Activated naive CD4-positive, alpha-beta T cell treated with anti-CD3 and anti-CD28 coated beads, Interleukin-2, amount 50 U/mL, for 24 hours (primary cell): ENCODE results near the gene ULBP2.
"Not testable (repeated sequence)": the region's sequence is repeated elsewhere in the genome, so short reads cannot be mapped to it uniquely, and the experiment has no call there.

Experiments used
- H3K27ac Mint-ChIP-seq: one replicate; pipeline ENCODE4 v1.8.0; 2021; ENCODE audit warnings: mild to moderate bottlenecking, mixed read lengths
- H3K27me3 Mint-ChIP-seq: one replicate; pipeline ENCODE4 v1.8.0; 2021; ENCODE audit warnings: mixed read lengths
- H3K36me3 Mint-ChIP-seq: one replicate; pipeline ENCODE4 v1.8.0; 2021; ENCODE audit warnings: mixed read lengths
- H3K4me1 Mint-ChIP-seq: one replicate; pipeline ENCODE4 v1.8.0; 2021; ENCODE audit warnings: mixed read lengths
- H3K4me3 Mint-ChIP-seq: one replicate; pipeline ENCODE4 v1.8.0; 2021; ENCODE audit warnings: mild to moderate bottlenecking, mixed read lengths
- H3K9me3 Mint-ChIP-seq: one replicate; pipeline ENCODE4 v1.8.0; 2021; ENCODE audit warnings: mixed read lengths

ULBP2 gene

DNA sequence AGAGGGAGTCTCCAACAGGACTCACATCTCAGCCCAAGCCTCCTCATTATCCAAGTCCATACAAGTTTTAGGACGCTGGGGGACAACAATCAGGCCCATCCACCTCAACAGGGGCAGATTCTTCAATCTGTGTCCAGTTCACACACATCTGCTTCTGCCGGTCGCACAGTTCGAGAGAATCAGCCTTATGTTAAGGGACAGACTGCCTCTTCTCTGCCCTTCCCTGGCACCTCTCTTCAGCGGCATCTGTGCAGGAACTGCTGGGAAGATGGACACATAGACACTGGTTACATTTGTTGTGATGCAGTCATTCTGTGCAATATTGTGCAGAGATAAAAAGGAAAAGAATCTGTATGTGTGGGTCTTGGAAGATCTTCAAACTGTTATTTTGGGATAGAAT is 43.0 kb downstream of the ULBP2 start:
- Mint-ChIP-seq H3K4me1 (peaks cover 4% of the 10 kb centered on the region), H3K4me3 (no peak overlapping the region), H3K9me3 (peaks cover 8% of the 10 kb centered on the region), H3K36me3 (peaks cover 3% of the 10 kb centered on the region), H3K27me3 (peaks cover 63% of the 10 kb centered on the region), H3K27ac (no peak overlapping the region)

DNA sequence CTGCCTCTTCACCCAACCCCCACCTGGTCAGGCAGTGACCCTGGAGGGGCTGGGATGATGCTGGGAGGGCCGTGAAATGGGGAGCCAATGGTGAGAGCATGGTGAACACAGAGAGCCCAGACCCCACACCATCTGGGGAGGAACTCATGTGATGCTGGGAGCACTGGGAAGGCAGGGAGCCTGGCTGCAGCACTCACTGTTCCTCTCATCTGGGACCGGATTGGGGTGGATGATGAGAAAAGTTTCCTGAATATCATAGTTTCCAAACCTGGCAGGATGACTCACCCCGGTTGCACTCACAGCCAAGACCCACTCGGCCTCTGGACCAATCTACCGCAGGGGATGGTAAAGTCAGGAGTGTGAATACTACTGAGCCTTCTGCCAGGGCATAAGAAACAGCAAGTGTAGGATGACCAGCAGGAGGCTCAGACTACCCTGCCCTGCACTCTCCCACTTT is 43.7 kb downstream of the ULBP2 start:
- Mint-ChIP-seq H3K4me3 (no peak overlapping the region), H3K4me1 (peaks cover 12% of the 10 kb centered on the region), H3K9me3 (peaks cover 8% of the 10 kb centered on the region), H3K36me3 (peaks cover 3% of the 10 kb centered on the region), H3K27me3 (peaks cover 67% of the 10 kb centered on the region), H3K27ac (no peak overlapping the region)

DNA sequence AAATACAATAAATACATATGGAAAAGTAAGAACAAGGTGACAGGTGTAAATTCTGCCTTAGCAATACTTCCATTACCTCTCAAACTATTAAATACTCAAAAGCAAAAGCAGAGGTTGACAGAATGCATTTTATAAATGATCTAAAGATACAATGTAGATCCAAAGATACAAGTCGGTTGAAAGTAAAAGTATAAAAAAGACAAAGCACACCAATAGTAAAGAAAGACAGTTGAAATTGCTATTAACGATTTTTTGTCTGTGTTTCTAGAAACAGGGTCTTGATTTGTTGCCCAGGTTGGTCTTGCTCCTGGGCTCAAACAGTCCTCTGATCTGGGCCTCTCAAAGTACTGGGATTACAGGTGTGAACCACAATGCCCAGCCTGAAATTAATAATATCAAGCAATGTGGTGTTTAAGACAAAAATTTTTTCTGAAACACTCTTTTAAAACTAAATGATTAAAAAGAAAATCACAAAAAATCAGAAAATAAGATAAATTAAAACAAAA is 45.8 kb downstream of the ULBP2 start:
- Mint-ChIP-seq H3K27me3 (peaks cover 72% of the 10 kb centered on the region), H3K4me3 (no peak overlapping the region), H3K27ac (no peak overlapping the region), H3K36me3 (peaks cover 3% of the 10 kb centered on the region), H3K4me1 (peaks cover 24% of the 10 kb centered on the region), H3K9me3 (peaks cover 8% of the 10 kb centered on the region)

DNA sequence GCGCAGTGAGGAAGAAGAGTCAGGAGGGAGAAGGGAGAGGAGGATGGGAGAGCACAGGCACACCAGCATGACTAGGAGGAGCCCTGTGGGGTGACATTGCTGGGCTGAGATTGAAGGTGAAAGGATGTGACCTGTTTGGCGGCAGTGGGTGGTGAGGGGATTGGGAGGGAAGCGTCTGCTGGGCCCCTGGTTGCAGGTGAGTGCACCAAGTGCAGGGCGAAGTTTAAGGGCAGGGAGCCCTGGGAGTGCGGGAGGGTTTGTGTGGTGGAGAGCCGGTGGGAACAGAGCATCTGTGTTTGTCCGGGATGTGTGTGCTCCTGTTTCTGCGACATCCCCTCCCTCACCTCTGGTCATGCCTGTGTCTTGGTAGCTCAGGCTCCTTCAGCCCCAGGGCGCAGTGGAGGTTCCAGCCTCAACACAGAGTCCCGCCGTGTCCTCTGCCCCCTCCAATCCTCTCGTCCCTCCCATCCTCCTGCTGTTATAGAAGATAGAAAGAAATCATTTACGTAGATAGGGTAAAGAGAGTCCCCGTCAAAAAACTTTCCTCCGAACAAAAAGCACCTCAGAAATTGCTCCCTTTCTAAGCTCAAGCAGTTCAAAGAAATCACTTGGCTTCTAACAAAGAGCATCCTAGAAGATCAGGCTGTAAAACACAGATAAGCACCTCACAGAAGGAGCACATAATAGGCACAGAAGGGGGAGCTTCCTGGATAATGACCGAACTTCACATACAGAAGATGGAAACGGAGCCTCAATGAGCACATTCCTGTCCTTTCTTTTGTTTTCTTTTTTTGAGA is 46.9 kb downstream of the ULBP2 start:
- no peak overlapping the region for H3K27ac Mint-ChIP-seq
- peaks cover 24% of the 10 kb centered on the region for H3K4me1 Mint-ChIP-seq
- peaks cover 8% of the 10 kb centered on the region for H3K9me3 Mint-ChIP-seq
- H3K36me3 Mint-ChIP-seq: peaks cover 3% of the 10 kb centered on the region
- H3K4me3 Mint-ChIP-seq: peak overlapping the region; percentile 24
- peaks cover 76% of the 10 kb centered on the region for H3K27me3 Mint-ChIP-seq

DNA sequence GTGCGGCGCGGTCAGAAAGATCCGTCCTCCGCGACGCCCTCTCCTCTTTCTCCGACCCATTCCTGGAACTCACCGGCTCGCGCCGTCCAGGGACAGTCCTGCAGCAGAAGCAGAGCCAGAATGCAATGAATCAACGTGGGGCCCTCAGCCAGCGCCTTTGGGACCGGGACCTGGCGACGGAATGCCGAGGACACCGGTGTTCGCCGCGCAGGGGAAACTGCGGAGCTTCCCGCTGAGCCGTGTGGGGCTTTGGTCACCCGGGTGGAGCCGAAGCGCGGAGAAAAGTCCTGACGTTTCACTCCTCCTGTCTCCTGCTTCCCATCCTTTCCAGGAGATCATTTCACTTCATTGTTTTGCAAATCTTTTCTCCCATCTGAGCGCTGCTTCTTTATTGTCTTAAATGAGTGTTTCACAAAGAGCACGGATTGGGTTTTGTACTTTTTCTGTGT is 48.4 kb downstream of the ULBP2 start:
- peak overlapping the region; percentile 81 for H3K4me3 Mint-ChIP-seq
- H3K36me3 Mint-ChIP-seq: peaks cover 3% of the 10 kb centered on the region
- peaks cover 79% of the 10 kb centered on the region for H3K27me3 Mint-ChIP-seq
- peaks cover 8% of the 10 kb centered on the region for H3K9me3 Mint-ChIP-seq
- peaks cover 24% of the 10 kb centered on the region for H3K4me1 Mint-ChIP-seq
- H3K27ac Mint-ChIP-seq: no peak overlapping the region

DNA sequence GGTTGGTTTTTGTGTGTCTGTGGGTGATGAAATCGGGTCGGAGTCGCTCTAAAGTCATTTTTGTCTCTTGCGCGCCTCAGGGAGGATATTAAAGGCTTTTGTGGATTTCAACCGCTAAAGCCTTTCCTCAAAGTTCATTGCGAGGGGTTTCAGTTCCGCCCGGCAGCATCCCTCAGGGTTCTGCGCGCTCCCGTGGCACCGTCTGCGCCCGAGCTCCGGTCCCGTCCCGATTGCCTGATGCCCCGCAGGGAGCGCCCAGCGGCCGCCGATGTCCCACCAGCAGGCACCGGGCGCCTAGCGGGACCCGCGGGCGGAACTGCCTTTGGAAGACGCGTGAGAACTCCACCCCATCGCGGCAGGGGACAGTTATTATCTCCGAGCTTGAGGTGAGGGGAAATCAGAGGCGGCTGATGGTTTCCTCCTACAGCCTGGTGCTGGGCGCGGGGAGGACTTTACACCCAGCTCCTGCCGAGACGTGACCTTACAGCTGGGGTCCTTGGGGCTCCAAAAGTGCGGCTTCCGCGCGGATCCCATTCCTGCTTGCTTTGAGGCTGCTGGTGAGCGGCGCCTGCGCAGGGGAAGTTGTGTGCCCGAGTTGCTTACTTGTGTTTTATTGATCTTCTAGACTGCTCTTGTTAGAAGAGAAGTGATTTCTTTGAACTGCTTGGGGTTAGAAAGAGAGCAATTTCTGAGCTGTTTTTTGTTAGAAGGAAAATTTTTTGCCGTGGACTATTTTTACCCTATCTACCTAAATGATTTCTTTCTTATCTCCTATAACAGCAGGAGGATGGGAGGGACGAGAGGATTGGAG is 49.1 kb downstream of the ULBP2 start:
- H3K27me3 Mint-ChIP-seq: peaks cover 80% of the 10 kb centered on the region
- peaks cover 24% of the 10 kb centered on the region for H3K4me1 Mint-ChIP-seq

DNA sequence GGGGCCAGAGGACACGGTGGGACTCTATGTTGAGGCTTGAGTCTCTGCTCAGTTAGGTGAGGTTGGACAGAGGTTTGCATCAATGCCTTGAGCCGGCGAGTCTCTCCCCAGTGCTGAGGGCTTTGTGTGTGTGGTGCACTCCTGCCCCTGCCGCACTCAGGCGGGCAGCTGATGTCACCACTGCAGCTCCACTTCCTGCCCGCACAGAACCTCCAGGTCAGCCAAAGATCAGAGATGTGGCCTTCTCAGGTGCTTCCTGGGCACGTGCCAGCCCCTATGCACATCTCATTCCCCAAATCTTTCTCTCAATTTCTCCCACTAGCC is 49.6 kb downstream of the ULBP2 start:
- Mint-ChIP-seq H3K4me1 (peaks cover 24% of the 10 kb centered on the region), H3K27me3 (peaks cover 77% of the 10 kb centered on the region), H3K4me3 (peak overlapping the region; percentile 81)
- not testable (repeated sequence) for H3K27ac Mint-ChIP-seq, H3K9me3 Mint-ChIP-seq, H3K36me3 Mint-ChIP-seq

More for the DNA sequence above, 49.1 kb downstream of the ULBP2 start:
- H3K9me3 Mint-ChIP-seq: peaks cover 8% of the 10 kb centered on the region
- peaks cover 3% of the 10 kb centered on the region for H3K36me3 Mint-ChIP-seq
- no peak overlapping the region for H3K27ac Mint-ChIP-seq
- peak overlapping the region; percentile 81 for H3K4me3 Mint-ChIP-seq

DNA sequence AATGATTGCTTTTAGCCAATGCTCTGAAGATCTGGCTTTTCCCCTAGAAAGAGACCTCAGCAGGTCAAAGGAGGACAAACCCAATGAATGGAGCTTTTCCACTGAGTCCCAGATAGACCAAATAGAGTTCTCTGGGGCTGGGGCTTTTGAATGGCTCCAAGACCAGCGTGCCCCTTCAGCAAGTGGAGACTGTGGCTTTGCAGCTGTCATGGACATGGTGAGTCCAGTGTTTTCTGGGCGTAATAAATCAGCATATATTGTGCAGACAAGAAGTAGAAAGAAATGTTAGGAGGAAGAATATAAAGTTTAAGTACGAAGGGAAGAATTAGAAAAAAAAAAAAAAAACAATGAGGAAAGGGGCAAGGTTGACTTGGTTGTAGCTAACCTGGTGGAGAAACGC is 50.0 kb downstream of the ULBP2 start:
- H3K4me1 Mint-ChIP-seq: peaks cover 24% of the 10 kb centered on the region
- H3K9me3 Mint-ChIP-seq: peaks cover 8% of the 10 kb centered on the region
- H3K4me3 Mint-ChIP-seq: no peak overlapping the region
- H3K27me3 Mint-ChIP-seq: peaks cover 76% of the 10 kb centered on the region
- peaks cover 3% of the 10 kb centered on the region for H3K36me3 Mint-ChIP-seq
- H3K27ac Mint-ChIP-seq: no peak overlapping the region

DNA sequence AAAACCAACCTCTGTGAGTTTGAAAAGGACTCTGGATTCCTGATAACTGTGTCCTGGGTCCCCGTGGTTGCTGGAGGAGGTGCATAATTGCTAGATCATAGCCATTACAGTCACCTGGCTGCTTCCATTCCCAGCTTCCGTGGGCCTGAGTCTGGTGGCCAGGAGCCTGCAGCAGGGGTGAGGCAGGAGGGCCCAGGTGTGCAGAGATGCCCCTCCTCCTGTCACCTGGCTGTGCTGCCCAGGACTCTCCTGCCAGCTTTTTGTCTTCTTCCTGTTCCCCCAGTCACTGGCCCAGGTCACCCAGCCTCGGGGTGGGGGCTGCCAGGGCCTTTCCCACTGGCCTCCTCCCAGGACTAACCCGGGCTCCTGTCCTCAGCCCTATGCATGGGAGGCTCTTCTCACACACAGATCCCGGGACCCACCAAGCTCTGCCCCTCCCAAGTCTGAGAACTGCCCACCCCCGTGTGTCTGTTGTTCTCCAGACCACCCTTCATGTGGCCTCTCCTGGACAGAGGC is 53.5 kb downstream of the ULBP2 start:
- H3K27ac Mint-ChIP-seq: no peak overlapping the region
- H3K36me3 Mint-ChIP-seq: no peaks in the 10 kb centered on the region
- H3K4me1 Mint-ChIP-seq: peaks cover 15% of the 10 kb centered on the region
- H3K9me3 Mint-ChIP-seq: no peaks in the 10 kb centered on the region
- peaks cover 48% of the 10 kb centered on the region for H3K27me3 Mint-ChIP-seq
- no peak overlapping the region for H3K4me3 Mint-ChIP-seq

DNA sequence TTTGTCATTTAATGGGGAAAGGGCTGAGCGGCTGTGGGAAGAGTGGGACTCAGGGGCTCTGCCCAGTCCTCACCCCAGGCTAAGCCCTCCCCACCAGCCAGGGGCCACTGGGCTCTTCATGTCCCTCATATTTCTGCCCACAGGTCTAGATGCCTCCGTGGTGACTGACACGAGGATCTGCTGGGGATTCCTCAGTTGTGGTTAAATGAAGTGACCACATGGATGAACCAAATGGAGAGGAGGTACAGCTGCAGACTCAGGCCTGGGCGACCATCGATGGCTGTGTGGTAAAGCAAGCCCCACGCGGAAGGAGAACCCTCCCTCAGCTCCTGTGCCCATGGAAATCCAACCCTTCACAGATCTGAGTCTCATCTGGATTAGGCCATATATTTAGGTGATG is 54.2 kb downstream of the ULBP2 start:
- Mint-ChIP-seq H3K27ac (no peak overlapping the region), H3K27me3 (peaks cover 44% of the 10 kb centered on the region), H3K9me3 (no peaks in the 10 kb centered on the region), H3K4me1 (peaks cover 16% of the 10 kb centered on the region), H3K4me3 (no peak overlapping the region), H3K36me3 (no peaks in the 10 kb centered on the region)
